Measurements from ENCODE around the gene USP25. TPM values are rescaled to one million over a fixed set of nuclear protein-coding genes. Genes with fewer than 3 reads are reported as not detected.

The USP25 gene
- total and polyA plus RNA-seq, 2 experiments from 2014 or later, result 11.8 to 49.2 TPM

GRCh38 chr21:15768045-15768601, 38.3 kb downstream of the USP25 start:
- H3K4me2 ChIP-seq, result peak overlapping the region; percentile 39; the same call in 1 of the 2 replicates
- H3K27me3 Mint-ChIP-seq (ENCODE audit: insufficient read depth, low read depth, poor library complexity), result no peaks in the 10 kb centered on the region
- no peaks in the 10 kb centered on the region; the same call in 1 of the 2 replicates for H3K36me3 ChIP-seq (ENCODE audit: insufficient read depth)
- H3K27ac ChIP-seq (ENCODE audit: low read depth), result peak overlapping the region; percentile 6; the same call in 1 of the 2 replicates
- H3K9me3 Mint-ChIP-seq, result no peaks in the 10 kb centered on the region
- H3K4me3 Mint-ChIP-seq, result no peak overlapping the region
- DNase-seq (ENCODE audit: low spot score), result no peak
- H3K79me2 ChIP-seq (replicated peaks; ENCODE audit: insufficient read depth), result peaks cover 97% of the 10 kb centered on the region
- H3K4me1 Mint-ChIP-seq, result peaks cover 44% of the 10 kb centered on the region
- H3K4me1 ChIP-seq (ENCODE audit: insufficient read depth), result peaks cover 22% of the 10 kb centered on the region
- H3K36me3 Mint-ChIP-seq (ENCODE audit: low read depth), result peaks cover 1% of the 10 kb centered on the region; the same call in 2 of the 3 replicates
- H3K27ac Mint-ChIP-seq, result peak overlapping the region; percentile 74
- peaks cover 11% of the 10 kb centered on the region; the same call in 1 of the 2 replicates for H4K20me1 ChIP-seq (replicated peaks; ENCODE audit: insufficient read depth)
- no peaks in the 10 kb centered on the region for H3F3A ChIP-seq (replicated peaks; ENCODE audit: low read depth)
- TF ChIP-seq STAT1 (IDR thresholded peaks at IDR 0.05; ENCODE audit: unreplicated experiment), result no peak
- no peak for TF ChIP-seq ZNF331 (CRISPR knock-in tag; IDR thresholded peaks at IDR 0.05; ENCODE audit: low read depth)
- TF ChIP-seq ZNF114 (CRISPR knock-in tag; IDR thresholded peaks at IDR 0.05), result no peak
- TF ChIP-seq POLR2AphosphoS5 (IDR thresholded peaks at IDR 0.05; ENCODE audit: low read depth), result no peak
- TF ChIP-seq ETS1 (IDR thresholded peaks at IDR 0.05), result no peak
- no peak for TF ChIP-seq JUNB (IDR thresholded peaks at IDR 0.05; ENCODE audit: unreplicated experiment)
- no peak for TF ChIP-seq EZH2 (IDR thresholded peaks at IDR 0.05; ENCODE audit: low read depth, unreplicated experiment)
- TF ChIP-seq CREB1 (CRISPR knock-in tag; IDR thresholded peaks at IDR 0.05; ENCODE audit: low read depth), result no peak
- no peak for TF ChIP-seq CTCF (conservative IDR thresholded peaks at IDR 0.05; ENCODE audit: low read depth in 2 of 2)
- no peak for TF ChIP-seq ZNF462 (CRISPR knock-in tag; IDR thresholded peaks at IDR 0.05)
- no peak for TF ChIP-seq EZH2phosphoT487 (IDR thresholded peaks at IDR 0.05; ENCODE audit: unreplicated experiment)
- TF ChIP-seq REST (IDR thresholded peaks at IDR 0.05; ENCODE audit: unreplicated experiment), result no peak
- TF ChIP-seq NANOG (IDR thresholded peaks at IDR 0.05; ENCODE audit: borderline replicate concordance), result no peak
- no peaks in the 10 kb centered on the region for H3K27me3 ChIP-seq (ENCODE audit: insufficient read depth)
- no peak for ATAC-seq
- no peak overlapping the region for H2AFZ ChIP-seq
- no peaks in the 10 kb centered on the region for H3K9me2 ChIP-seq (ENCODE audit: insufficient read depth)
- H3K4me3 ChIP-seq, result no peak overlapping the region

All from GM23338 (cell line).